Measurements from ENCODE around the gene TRMT112.

- no peak for TF ChIP-seq ZNF274 (IDR thresholded peaks at IDR 0.05; ENCODE audit: low read depth, low read length)
- TF ChIP-seq YY1 (IDR thresholded peaks at IDR 0.05; ENCODE audit: insufficient read depth, insufficient read length): no peak
Observed at GRCh38 chr11:64268893-64269539, 48.3 kb downstream of the TRMT112 start.

Measured in NT2/D1 (cell line).